Measurements from ENCODE around the gene ZNG1B.
A peak's percentile ranks its signal among the peaks of the same experiment; 100 is the strongest.
"Not testable (repeated sequence)": the region's sequence is repeated elsewhere in the genome, so short reads cannot be mapped to it uniquely, and the experiment has no call there.

ZNG1B gene

GRCh38 chr2:113407446-113408099, 29.9 kb upstream of the ZNG1B start:
- Histone ChIP-seq H3K4me3 (ENCODE audit: insufficient read depth in 1 of 2, low read depth in 1 of 2, low read length in 2 of 2) (no peak overlapping the region), H3K79me1 (replicated peaks; ENCODE audit: low read length, poor library complexity, severe bottlenecking) (no peaks in the 10 kb centered on the region), H2AK5ac (ENCODE audit: low read length, severe bottlenecking) (no peak overlapping the region), H2AFZ (ENCODE audit: low read depth, low read length) (no peak overlapping the region), H3K23ac (ENCODE audit: low read length in 2 of 2) (no peak overlapping the region), H3K27me3 (ENCODE audit: control insufficient read depth in 1 of 2, insufficient read depth in 1 of 2, low read length in 2 of 2) (peaks cover 0 to 22% of the 10 kb centered on the region in 2 experiments), H3K9me3 (ENCODE audit: control insufficient read depth, low read length) (no peaks in the 10 kb centered on the region), H2BK15ac (ENCODE audit: low read depth, poor library complexity, severe bottlenecking) (no peak overlapping the region), H4K8ac (ENCODE audit: low read length) (no peak overlapping the region), H3K27ac (ENCODE audit: low read length, poor library complexity, severe bottlenecking) (no peak overlapping the region), H3K4me1 (ENCODE audit: control insufficient read depth, insufficient read depth, low read depth, low read length) (peaks cover 3% of the 10 kb centered on the region), H3K9ac (ENCODE audit: low read length) (no peak overlapping the region), H3K14ac (ENCODE audit: low read length in 2 of 2) (no peak overlapping the region), H4K91ac (ENCODE audit: low read length) (no peak overlapping the region), H3K4ac (ENCODE audit: low read depth in 1 of 2, low read length in 2 of 2) (no peak overlapping the region), H3K18ac (ENCODE audit: low read depth in 1 of 2, low read length in 2 of 2) (no peak overlapping the region), H2BK5ac (ENCODE audit: low read depth, low read length, poor library complexity, severe bottlenecking) (no peak overlapping the region), H2BK12ac (ENCODE audit: low read length in 2 of 2) (no peak overlapping the region), H3K36me3 (ENCODE audit: control insufficient read depth in 1 of 2, insufficient read depth in 2 of 2, low read depth in 1 of 2, low read length in 2 of 2) (peaks cover 0 to 5% of the 10 kb centered on the region in 2 experiments), H3K4me2 (ENCODE audit: low read length, poor library complexity, severe bottlenecking) (no peak overlapping the region), H2BK120ac (ENCODE audit: low read depth, low read length) (no peak overlapping the region)
- 75% methylated on average over 2 of the region's 3 CpGs for WGBS
- DNase-seq = no peak

DNA sequence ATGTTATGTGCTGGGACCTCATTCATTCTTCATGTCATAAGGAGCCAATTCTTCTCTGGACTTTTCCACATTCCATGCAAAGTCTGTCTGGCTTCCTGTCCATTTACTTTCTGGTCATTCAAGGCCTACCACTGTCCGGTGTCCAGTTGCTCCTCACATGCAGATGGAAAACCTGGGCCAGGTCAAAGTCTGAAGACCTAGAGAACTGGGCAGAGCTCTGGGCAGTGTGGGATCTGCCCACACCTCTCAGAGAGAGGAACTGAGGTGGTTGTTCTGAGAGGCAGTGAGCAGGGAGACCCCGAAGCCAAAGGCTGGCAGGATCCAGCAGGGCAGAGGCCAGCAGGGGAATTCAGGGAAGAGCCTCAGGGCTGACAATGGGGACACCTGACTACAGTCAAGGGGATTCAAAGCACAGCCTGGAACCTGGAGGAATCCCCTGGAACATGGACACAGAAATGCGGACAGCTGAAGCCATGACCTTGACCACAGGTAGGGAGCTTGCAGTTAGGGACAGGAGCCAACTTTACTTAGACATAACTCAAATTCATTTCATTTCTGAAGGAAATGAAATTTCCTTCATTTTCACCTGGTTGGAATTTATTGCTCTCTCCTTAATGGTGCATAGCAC, 25.7 kb upstream of the ZNG1B start:
- not testable (repeated sequence) for H3K18ac ChIP-seq (ENCODE audit: low read depth in 1 of 2, low read length in 2 of 2); H3K79me1 ChIP-seq (replicated peaks; ENCODE audit: low read length, poor library complexity, severe bottlenecking); H2AFZ ChIP-seq (ENCODE audit: low read depth, low read length); H4K8ac ChIP-seq (ENCODE audit: low read length); H2AK5ac ChIP-seq (ENCODE audit: low read length, severe bottlenecking); DNase-seq; H3K27ac ChIP-seq (ENCODE audit: low read length, poor library complexity, severe bottlenecking); H2BK12ac ChIP-seq (ENCODE audit: low read length in 2 of 2); H3K4me1 ChIP-seq (ENCODE audit: control insufficient read depth, insufficient read depth, low read depth, low read length); H3K36me3 ChIP-seq (ENCODE audit: control insufficient read depth in 1 of 2, insufficient read depth in 2 of 2, low read depth in 1 of 2, low read length in 2 of 2); H3K14ac ChIP-seq (ENCODE audit: low read length in 2 of 2); H2BK5ac ChIP-seq (ENCODE audit: low read depth, low read length, poor library complexity, severe bottlenecking); H3K4me3 ChIP-seq (ENCODE audit: insufficient read depth in 1 of 2, low read depth in 1 of 2, low read length in 2 of 2); H3K23ac ChIP-seq (ENCODE audit: low read length in 2 of 2); H3K9ac ChIP-seq (ENCODE audit: low read length); H2BK120ac ChIP-seq (ENCODE audit: low read depth, low read length); H3K4me2 ChIP-seq (ENCODE audit: low read length, poor library complexity, severe bottlenecking); H2BK15ac ChIP-seq (ENCODE audit: low read depth, poor library complexity, severe bottlenecking); H4K91ac ChIP-seq (ENCODE audit: low read length); H3K4ac ChIP-seq (ENCODE audit: low read depth in 1 of 2, low read length in 2 of 2); H3K9me3 ChIP-seq (ENCODE audit: control insufficient read depth, low read length)
- WGBS = 75% methylated on average over 1 of the region's 3 CpGs
- peaks cover 0 to 11% of the 10 kb centered on the region in 2 experiments for H3K27me3 ChIP-seq (ENCODE audit: control insufficient read depth in 1 of 2, insufficient read depth in 1 of 2, low read length in 2 of 2)

- H3K79me1 ChIP-seq (replicated peaks; ENCODE audit: low read length, poor library complexity, severe bottlenecking); H2BK5ac ChIP-seq (ENCODE audit: low read depth, low read length, poor library complexity, severe bottlenecking): not testable (repeated sequence)
- 40% methylated on average over 1 of the region's 5 CpGs for WGBS
These were observed 24.7 kb upstream of the ZNG1B start for GRCh38 chr2:113412774-113413173.

GRCh38 chr2:113431773-113432172, 5.7 kb upstream of the ZNG1B start:
- not testable (repeated sequence) for H3K4me1 ChIP-seq (ENCODE audit: control insufficient read depth, insufficient read depth, low read depth, low read length); H3K14ac ChIP-seq (ENCODE audit: low read length in 2 of 2); H3K4me2 ChIP-seq (ENCODE audit: low read length, poor library complexity, severe bottlenecking); H3K9me3 ChIP-seq (ENCODE audit: control insufficient read depth, low read length); H2AFZ ChIP-seq (ENCODE audit: low read depth, low read length); H3K79me1 ChIP-seq (replicated peaks; ENCODE audit: low read length, poor library complexity, severe bottlenecking); H3K18ac ChIP-seq (ENCODE audit: low read depth in 1 of 2, low read length in 2 of 2); H2BK120ac ChIP-seq (ENCODE audit: low read depth, low read length); H4K91ac ChIP-seq (ENCODE audit: low read length); H2BK12ac ChIP-seq (ENCODE audit: low read length in 2 of 2); H2AK5ac ChIP-seq (ENCODE audit: low read length, severe bottlenecking); H4K8ac ChIP-seq (ENCODE audit: low read length); H2BK15ac ChIP-seq (ENCODE audit: low read depth, poor library complexity, severe bottlenecking); H3K36me3 ChIP-seq (ENCODE audit: control insufficient read depth in 1 of 2, insufficient read depth in 2 of 2, low read depth in 1 of 2, low read length in 2 of 2); H3K27me3 ChIP-seq (ENCODE audit: control insufficient read depth in 1 of 2, insufficient read depth in 1 of 2, low read length in 2 of 2); H3K4ac ChIP-seq (ENCODE audit: low read depth in 1 of 2, low read length in 2 of 2); H2BK5ac ChIP-seq (ENCODE audit: low read depth, low read length, poor library complexity, severe bottlenecking); H3K4me3 ChIP-seq (ENCODE audit: insufficient read depth in 1 of 2, low read depth in 1 of 2, low read length in 2 of 2); H3K27ac ChIP-seq (ENCODE audit: low read length, poor library complexity, severe bottlenecking); H3K9ac ChIP-seq (ENCODE audit: low read length); H3K23ac ChIP-seq (ENCODE audit: low read length in 2 of 2)
- DNase-seq = peak; percentile 6
- no CpG with 5 or more reads among the region's 1 CpG for WGBS

More at GRCh38 chr2:113412774-113413173, 24.7 kb upstream of the ZNG1B start:
- H3K18ac ChIP-seq (ENCODE audit: low read depth in 1 of 2, low read length in 2 of 2); H3K36me3 ChIP-seq (ENCODE audit: control insufficient read depth in 1 of 2, insufficient read depth in 2 of 2, low read depth in 1 of 2, low read length in 2 of 2); H2BK12ac ChIP-seq (ENCODE audit: low read length in 2 of 2); H3K4me1 ChIP-seq (ENCODE audit: control insufficient read depth, insufficient read depth, low read depth, low read length); H3K4ac ChIP-seq (ENCODE audit: low read depth in 1 of 2, low read length in 2 of 2); H3K4me3 ChIP-seq (ENCODE audit: insufficient read depth in 1 of 2, low read depth in 1 of 2, low read length in 2 of 2); H3K9me3 ChIP-seq (ENCODE audit: control insufficient read depth, low read length); H3K4me2 ChIP-seq (ENCODE audit: low read length, poor library complexity, severe bottlenecking); H3K14ac ChIP-seq (ENCODE audit: low read length in 2 of 2); H2AFZ ChIP-seq (ENCODE audit: low read depth, low read length); H2BK15ac ChIP-seq (ENCODE audit: low read depth, poor library complexity, severe bottlenecking); H2BK120ac ChIP-seq (ENCODE audit: low read depth, low read length); H4K8ac ChIP-seq (ENCODE audit: low read length); H2AK5ac ChIP-seq (ENCODE audit: low read length, severe bottlenecking); H3K9ac ChIP-seq (ENCODE audit: low read length); H4K91ac ChIP-seq (ENCODE audit: low read length); DNase-seq; H3K27ac ChIP-seq (ENCODE audit: low read length, poor library complexity, severe bottlenecking); H3K23ac ChIP-seq (ENCODE audit: low read length in 2 of 2); H3K27me3 ChIP-seq (ENCODE audit: control insufficient read depth in 1 of 2, insufficient read depth in 1 of 2, low read length in 2 of 2): not testable (repeated sequence)

All from mesenchymal stem cell (in vitro differentiated cells and primary cell).